SKM-1 treated with dmso at 0.1 percent for 144 hours (cell line): ENCODE data around the gene EVC.

Experiments used
- DNase-seq: peaks from one replicate; lab custom pipeline; 2025; ENCODE audit not compliant: unreplicated experiment; lab: John Stamatoyannopoulos, UW

The EVC gene

GRCh38 chr4:5754529-5754881, 43.5 kb downstream of the EVC start:
- no peak for DNase-seq

- DNase-seq: no peak
Observed at GRCh38 chr4:5755161-5755560, 44.2 kb downstream of the EVC start.

GRCh38 chr4:5755679-5756078, 44.7 kb downstream of the EVC start:
- DNase-seq: no peak

- no peak for DNase-seq
Observed at GRCh38 chr4:5756271-5756670, 45.3 kb downstream of the EVC start.

GRCh38 chr4:5757091-5757490, 46.1 kb downstream of the EVC start:
- no peak for DNase-seq

GRCh38 chr4:5757536-5757935, 46.5 kb downstream of the EVC start:
- DNase-seq: no peak

GRCh38 chr4:5757954-5758353, 47.0 kb downstream of the EVC start:
- no peak for DNase-seq

- DNase-seq: no peak
Observed at GRCh38 chr4:5758741-5759140, 47.7 kb downstream of the EVC start.

- no peak for DNase-seq
Observed at GRCh38 chr4:5759236-5760075, 48.5 kb downstream of the EVC start.

GRCh38 chr4:5760246-5760645, 49.2 kb downstream of the EVC start:
- no peak for DNase-seq

GRCh38 chr4:5760936-5761480, 50.0 kb downstream of the EVC start:
- no peak for DNase-seq

GRCh38 chr4:5770051-5770450, 59.0 kb downstream of the EVC start:
- DNase-seq: no peak

- DNase-seq: no peak
Observed at GRCh38 chr4:5772528-5773270, 61.7 kb downstream of the EVC start.

GRCh38 chr4:5773271-5773555, 62.2 kb downstream of the EVC start:
- DNase-seq: no peak

- DNase-seq: no peak
Observed at GRCh38 chr4:5774416-5775036, 63.5 kb downstream of the EVC start.

- no peak for DNase-seq
Observed at GRCh38 chr4:5776510-5776909, 65.5 kb downstream of the EVC start.

GRCh38 chr4:5780831-5781480, 70.0 kb downstream of the EVC start:
- DNase-seq: no peak

- DNase-seq: no peak
Observed at GRCh38 chr4:5781691-5782090, 70.7 kb downstream of the EVC start.

- no peak for DNase-seq
Observed at GRCh38 chr4:5782829-5783476, 72.0 kb downstream of the EVC start.

GRCh38 chr4:5783486-5783885, 72.5 kb downstream of the EVC start:
- no peak for DNase-seq

- no peak for DNase-seq
Observed at GRCh38 chr4:5784021-5784420, 73.0 kb downstream of the EVC start.
